ENCODE data around the gene NDUFV3.
"Not testable (repeated sequence)": the region's sequence is repeated elsewhere in the genome, so short reads cannot be mapped to it uniquely, and the experiment has no call there.

Gene NDUFV3

DNA sequence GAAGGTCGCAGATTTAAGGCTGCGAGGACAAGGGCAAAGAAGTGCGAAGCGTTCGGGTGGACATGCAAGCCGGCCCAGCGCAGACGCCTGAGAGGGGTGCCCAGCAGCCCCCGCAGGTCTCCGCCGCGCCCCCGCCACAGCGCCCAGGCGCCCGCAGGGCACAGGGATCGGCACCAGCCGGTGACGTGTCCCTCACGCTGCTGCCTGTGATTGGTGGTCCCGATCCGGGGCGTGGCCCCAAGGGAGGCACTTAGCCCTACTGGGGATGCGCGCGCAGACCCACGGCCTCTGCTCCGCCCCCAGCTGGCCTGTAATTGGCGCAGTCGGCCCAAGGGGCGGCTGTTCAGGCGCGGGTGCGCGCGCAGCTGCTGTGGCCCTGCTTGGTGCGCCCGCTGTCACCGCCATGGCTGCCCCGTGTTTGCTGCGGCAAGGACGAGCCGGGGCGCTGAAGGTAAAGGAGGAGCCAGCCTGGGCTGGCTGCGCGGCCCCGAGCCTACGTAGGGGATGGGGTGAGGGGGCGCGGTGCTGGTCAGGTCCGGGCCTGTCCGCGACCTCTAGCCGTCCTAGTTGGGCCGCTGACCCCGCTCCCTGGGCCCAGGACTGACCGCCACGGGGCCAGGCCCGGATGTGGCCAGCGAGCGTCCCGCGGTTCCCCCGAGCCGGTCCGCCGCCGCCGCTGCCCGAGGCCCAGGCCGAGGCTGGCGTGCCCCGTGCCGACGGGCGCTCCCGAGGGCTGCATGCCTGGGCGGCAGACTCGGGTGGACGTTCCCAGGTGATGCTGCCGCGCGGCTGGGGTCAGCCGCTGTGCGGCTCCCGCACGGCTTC, at the start of gene NDUFV3:
Gene NDUFV3 (plus strand): TSS at position 379 of the 825 bp plus-strand sequence. CDS start 25 bp downstream, at position 404.
- DNase-seq = peak; percentile 96

DNA sequence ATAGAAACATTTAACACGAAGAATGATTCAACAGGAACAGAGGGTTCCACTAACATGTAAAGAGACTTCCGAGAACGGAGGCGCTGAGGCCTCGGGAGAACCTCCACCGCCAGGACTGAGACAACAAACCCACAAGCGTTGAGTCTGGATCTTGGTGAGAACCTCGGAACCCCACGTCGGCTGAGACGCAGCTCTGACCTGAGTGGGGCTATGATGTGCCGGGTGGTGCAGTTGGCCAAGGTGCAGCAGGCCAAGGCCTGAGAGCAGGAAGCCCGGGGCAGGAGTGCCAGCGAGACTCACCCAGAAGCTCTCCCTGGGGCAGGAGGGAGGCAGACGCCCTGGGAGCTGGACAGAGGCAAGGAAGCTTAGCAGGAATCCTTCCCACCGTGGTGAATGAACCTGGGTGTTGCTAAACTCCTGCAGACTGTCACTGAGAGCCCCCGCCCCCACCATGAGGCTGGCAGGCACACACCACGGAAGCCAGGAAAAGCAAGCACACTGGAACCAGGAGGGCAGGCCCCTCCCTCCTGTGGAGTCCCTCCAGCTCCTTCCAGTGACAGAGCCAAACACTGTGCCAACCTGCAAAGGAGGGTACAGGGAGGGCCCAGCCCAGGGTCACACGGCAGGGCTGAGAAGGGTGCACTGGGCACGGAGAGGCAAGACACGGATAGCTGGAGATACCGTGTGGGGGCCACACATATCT, 48.5 kb upstream of the NDUFV3 start:
- DNase-seq = no peak

DNA sequence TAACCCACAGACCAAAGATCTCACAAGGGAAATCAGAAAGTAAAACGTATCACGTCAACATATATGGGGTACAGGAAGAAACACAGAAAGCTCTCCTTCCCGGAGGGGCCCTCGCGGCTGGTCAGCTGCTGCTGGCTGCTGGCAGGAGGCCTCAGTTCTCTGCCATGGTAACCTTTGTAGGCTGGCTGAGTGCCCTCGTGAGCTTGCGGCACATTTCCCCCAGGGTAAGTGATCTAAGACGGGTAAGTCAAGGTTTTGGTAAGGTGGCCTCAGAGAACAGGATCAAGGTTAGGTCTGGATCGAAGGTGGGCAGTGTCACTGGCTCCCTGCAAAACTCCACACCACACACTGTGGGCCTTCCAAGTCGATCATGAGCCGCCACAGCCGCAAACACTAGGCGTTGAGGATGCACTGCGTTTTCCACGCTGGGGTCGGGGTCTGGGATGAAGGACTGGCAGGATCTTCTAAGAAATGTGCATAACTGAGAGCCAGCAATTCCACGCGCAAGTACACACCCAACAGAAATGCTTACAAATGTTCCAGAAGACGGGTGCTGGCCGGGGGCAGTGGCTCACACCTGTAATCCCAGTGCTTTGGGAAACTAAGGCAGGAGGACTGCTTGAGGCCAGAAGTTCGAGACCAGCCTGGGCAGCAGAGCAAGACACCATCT, 47.7 kb upstream of the NDUFV3 start:
- no peak for DNase-seq

DNA sequence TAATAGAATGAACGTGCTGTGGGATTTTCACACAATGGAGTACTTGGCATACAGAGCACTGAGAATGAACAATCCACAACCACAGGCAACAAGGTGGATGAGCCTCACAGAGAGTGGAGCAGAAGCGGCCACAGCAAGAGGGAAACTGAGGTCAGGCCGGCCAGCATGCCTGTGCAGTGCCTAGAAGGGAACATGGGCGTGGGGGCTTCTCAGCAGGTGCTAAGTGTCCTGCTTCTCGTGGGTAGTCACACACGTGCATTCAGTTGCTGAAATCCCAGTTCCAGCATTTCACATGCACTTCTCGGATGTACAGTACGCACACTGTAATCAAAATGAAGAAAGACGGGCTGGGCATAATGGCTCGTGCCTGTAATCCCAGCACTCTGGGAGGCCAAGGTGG, 46.9 kb upstream of the NDUFV3 start:
- no peak for DNase-seq

DNA sequence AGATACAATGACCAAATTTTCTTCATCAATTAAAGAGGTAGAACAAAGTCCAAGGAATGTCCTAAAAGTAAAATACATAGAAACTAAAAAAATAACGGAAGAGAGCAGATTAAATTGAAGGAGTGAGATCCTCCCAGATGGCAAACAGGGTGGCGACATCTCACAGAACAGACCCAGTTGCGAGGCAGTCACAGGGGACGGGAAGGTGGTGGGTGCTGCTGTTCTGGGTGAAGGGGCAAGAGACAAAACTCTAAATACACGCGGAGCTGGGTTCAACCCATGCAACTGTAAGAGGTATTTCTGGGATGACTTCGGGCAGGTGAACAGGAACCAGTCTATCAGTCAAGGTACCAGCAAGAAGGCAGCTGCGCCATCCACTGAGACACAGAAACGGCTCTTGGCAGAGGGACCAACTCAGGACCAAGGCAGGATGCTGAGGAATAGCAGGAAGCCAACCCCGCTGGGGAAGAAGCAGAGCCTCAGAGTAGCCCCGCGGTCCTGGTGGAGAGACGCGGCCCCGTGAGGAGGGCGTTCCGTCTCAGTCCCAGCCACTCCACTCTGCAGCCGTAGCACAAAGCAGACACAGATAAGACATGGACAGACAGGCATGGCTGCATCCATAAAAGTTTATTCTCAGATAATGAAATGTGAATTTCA, 45.9 kb upstream of the NDUFV3 start:
- no peak for DNase-seq

DNA sequence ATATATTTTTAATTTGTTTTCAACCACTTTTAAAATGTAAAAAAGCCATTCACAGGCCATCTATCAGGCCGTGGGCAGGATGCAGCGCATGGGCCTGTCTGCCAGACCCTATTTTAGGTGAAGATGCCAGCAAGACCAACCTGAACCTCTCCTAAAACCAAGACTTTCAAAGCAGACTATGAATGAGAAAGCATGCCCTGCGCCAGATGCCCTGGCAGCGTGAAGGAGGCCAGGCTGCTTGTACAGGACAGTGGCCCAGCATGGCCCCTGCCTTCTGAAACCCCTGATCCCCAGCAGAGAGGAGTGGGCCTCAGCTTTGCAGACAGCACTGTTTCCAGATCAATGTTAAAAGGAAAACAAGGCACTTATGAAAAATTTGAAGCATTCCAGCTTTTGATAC, 45.4 kb upstream of the NDUFV3 start:
- no peak for DNase-seq

DNA sequence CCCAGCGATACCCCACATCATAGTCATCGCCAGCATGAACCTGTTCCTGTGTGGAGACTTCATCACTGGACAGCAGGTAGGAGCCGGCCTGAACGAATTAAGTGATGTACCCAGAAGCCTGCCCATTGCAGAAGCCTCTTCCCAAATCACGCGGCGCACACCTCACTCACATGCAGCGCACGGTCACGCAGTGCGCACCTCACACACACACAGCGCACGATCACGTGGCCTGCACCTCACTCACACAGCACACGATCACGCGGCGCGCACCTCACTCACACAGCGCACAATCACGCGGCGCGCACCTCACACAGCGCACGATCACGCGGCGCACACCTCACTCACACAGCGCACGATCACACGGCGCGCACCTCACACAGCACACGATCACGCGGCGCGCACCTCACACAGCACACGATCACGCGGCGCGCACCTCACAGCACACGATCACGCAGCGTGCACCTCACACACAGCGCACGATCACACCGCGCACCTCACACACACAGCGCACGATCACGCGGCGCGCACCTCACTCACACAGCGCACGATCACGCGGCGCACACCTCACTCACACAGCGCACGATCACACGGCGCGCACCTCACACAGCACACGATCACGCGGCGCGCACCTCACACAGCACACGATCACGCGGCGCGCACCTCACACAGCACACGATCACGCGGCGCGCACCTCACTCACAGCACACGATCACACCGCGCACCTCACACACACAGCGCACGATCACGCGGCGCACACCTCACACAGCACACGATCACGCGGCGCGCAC, 44.8 kb upstream of the NDUFV3 start:
- not testable (repeated sequence) for DNase-seq

DNA sequence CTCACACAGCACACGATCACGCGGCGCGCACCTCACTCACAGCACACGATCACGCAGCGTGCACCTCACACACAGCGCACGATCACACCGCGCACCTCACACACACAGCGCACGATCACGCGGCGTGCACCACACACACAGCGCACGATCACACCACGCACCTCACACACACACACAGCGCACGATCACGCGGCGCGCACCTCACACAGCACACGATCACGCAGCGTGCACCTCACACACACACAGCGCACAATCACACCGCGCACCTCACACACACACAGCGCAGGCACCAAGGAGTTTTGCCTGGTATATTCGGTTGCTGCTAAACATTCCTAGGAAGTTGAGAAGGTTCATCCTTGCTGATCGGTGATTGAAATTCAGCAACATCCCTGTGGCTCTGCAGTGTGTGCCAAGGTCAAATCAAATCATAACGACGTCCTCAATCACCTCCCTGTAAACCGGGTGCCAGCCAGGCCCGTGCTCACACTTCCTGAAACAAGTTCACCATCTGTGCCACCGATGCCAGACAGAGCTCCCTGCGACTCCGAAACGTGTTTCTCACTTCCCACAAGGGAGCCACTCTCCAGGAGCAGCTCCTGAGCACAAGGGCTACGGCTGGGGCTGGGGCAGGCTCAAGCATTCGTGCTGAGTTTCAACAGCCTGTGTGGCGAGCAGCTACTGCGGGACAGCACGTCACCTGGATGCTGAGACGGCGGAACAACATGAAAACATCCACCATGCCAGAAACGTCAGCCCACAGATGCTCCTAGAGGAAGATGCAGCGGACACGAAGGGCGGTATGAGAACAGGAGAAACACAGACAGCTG, 44.0 kb upstream of the NDUFV3 start:
- DNase-seq = no peak

DNA sequence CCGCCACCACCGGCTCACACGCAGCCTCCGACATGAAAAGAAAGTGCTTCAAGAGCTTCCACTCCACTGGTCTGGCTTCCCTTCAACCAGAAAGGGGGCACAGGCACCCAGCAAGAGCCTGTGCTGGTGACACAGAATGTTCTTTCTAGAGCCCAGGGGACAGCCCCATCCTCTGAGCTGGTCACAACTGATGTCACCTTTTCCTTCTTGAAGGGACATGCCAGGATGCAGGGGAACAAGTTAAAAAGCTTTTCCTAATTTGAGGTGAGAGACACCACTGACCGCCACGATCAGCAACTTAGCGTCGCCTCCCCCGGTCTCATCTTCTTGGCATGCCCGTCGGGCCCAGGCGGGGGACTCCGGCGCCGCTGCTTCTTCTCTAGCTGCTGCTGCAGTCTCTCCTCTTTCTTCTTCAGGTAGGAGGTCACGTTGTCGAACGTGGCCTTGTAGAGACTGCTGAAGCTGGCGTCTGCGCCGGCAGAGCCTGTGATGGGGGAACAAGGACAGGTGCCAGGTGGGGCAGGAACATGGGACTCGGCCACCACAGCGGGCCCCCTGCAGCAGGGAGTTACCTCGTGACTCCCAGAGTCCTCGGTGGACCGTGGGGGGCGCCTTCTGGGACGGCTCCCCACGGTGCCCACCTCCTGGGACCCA, 43.2 kb upstream of the NDUFV3 start:
- DNase-seq = no peak

DNA sequence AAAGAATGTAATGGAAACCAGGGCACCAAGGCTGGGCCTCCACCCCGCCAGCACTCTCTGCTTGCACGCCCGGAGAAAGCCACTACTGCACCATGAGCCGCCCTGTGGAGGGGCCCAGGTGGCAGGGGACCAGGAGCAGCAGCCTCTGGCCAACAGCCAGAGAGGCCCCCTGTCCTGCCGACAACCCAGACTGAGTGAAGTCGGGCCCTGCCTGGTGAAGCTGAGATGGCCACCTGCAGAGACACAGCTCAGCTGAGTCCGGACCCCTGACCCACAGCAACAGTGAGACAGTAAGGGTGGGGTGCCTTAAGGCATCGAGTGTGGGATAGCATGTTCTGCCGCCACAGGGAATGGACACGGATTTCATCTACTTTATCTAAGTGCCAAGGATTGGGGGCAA, 42.6 kb upstream of the NDUFV3 start:
- DNase-seq = no peak

DNA sequence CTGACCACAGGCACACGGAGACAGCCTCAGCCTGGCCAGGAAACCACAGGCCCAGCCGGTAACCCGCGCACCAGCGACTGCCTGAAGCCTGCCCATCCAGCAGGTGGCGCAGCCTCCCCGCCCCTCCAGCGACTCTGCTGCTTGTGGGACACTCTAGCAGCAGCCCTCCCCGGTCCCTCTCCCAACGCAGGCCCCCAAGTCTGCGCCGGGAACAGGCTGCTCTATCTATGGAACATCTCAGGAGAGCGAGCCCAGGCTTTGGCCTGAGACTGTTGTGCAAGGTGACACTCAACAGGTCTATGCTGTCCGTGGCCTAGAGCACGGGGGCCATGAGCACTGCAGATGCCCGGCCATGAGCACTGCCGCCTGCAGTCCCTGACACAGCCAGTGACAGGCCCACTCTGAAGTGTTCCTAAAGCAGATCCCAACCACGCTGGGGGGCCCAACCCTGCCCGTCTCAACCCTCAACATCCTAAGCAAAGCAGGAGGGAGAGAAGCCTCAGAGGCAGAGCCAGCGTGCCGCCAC, 42.2 kb upstream of the NDUFV3 start:
- no peak for DNase-seq

DNA sequence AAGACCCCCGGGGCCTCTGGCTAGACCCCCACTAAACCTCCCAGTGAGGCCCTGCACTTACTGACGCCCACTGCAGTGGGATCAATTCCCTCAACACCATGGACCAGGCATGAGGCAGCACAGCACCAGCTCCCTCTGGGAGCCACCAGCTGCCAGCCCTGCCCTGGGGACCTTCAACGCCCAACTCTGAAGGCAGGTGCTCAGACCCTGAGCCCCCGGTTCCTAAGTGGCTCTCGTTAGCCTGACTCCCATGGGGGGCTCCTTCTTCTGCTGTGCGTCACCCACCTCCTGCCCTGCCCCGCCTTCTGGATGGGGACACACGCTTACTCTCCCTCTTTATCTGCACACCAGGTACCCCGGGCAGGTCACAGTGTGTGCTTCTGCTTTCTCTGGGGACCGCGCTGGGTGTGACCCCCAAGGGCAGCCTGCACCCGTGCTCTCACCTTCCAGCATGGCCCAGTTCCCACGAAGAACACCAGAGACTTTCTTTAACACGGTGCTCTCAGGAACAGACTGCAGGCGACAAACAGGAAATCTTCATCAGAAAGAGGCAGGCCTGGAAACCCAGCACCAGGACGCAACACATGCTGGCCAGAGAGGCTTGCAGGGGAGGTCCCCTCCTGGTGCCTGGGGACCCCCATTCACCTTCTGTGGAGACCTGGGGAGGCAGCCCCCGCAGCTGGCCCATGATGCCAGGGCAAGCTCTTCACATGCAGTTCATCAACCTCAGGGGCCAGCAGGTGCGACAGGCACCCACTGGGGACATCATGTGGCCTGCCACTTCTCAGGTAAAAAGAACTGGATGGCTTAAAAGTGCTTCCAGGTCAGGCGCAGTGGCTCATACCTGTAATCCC, 41.1 kb upstream of the NDUFV3 start:
- DNase-seq = no peak

DNA sequence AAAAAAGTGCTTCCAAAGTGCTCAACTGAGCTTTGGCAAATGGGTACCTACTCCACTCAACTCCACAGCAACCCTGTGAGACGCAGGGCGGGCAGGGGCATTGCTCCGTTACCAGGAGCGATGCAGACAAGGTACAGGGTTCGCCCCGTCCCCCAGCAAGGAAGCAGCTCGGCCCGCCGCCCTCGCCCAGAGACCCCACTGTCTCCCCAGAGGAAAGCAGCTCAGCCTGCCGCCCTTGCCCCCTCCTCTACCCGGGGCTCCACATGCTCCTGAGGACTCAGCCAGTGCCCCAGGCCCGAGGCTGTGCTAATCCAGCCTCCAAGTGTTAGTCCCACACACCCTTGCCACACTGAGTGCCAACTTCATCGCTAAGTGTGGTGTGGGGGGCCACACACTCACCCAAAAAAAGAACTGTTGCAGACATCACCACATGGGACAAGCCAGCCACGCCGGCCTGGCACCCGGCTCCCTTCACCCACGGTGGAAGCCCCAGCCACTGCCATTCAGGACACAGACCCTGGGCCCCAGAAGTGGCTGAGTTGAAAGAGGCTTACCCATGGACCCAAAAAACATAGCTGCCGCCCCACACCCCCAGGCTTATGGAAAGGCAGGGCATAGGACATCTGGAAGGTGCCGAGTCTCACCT, 40.1 kb upstream of the NDUFV3 start:
- no peak for DNase-seq

DNA sequence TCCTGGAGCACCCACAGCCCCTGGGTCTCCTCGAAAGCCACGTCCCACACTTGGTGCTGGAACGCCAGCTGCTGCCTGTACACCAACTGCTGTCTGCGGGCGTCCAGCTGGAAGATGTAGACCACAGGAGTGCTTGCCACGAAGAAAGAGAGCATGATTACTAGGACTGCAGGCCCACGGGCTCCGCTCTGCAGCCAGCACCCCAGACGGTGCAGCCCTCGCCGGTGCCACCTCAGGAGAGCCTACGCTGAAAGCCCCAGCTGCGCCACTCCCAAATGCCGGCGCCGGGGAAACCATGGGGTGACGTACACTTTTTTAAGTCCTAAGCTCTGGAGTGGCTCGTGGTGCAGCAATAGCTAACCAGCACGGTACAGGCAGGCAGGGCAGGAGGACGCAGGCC, 39.5 kb upstream of the NDUFV3 start:
- DNase-seq = no peak

DNA sequence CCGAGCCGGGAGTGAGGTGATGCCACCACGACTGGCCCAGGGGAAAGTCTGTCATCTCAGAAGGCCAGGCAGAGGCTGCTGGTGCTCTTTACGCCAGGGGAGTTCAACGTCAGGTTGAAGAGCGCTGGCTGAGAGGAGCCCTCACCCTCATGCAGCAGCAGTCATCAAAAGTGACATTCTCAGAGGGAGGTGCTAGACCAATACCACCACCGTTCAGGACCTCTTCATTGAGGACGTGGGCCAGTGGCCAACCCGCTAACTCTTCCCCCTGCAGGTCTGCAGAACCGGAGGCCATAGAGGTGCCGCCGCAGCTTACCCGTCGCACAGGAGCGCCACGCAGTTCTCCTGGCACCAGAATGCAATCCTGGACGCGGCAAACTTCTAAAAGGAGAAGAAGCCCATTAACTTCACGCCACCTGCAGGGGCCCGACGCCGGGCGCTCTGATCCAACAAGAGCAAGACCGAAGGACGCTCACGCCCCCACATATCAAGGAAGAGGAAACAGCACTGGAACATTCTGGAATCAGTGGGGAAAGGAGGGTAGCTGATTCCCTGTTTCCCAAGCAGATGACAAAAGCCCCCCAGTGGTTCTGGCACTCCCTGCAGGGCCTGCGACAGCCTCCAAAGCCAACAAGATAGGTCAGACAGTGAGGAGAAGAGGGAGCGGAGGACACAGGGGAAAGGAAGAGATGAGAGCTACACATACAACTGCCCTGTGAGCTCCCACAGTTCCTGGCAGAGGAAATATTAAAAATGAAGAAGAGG, 38.7 kb upstream of the NDUFV3 start:
- DNase-seq = no peak

DNA sequence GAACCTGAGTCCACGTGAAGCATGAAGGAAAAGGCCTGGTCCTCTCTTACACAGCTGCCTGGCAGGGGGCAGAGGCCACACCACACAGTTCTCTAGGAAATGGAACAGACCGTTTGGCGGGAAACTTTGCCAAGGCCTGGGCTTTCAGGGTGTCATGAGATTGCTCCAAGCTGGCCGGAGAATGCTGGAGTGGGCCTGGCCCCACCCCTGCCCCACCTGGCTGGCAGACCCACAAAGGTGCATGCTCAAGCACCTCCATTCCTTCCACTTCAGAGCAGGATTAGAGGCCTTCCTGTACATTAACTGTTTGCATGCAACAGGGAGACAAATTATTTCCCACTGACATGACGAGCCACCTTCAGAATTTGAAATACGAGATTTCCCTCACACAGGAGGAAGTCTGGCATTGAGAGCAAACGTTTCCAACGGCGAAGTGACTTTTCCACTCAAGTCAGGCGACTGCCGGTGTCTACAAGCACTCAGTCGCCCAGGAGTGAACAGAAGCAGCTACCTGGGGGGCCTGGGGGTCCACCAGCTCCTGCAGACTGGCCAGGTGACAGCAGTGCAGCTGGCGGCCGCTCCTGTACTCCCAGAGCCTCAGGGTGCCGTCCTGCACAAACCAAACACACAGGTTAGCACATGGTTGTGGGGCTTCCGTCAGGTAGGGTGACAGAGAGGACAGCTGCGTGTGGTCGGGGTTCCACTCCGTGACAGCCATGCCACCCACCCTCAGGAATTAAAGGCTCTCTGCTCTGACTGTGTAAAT, 37.8 kb upstream of the NDUFV3 start:
- DNase-seq = no peak

DNA sequence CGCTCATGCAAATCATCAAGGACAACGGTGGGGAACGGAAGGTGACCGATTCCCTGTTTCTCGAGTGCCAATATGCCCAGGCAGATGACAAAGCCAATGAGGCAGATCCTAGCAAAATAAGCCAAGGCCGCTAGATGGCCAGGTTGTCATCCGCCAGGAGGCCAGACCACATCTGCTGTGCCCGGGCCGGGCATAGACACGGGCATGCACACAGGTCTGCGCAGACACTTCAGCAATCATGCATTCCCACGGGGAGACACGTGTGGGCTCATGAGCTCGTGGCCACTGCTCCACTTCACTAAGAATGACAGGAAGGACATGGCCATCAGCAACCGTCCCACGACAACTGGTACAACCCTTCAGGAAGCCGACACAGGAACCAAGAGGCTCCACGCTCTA, 37.2 kb upstream of the NDUFV3 start:
- no peak for DNase-seq

DNA sequence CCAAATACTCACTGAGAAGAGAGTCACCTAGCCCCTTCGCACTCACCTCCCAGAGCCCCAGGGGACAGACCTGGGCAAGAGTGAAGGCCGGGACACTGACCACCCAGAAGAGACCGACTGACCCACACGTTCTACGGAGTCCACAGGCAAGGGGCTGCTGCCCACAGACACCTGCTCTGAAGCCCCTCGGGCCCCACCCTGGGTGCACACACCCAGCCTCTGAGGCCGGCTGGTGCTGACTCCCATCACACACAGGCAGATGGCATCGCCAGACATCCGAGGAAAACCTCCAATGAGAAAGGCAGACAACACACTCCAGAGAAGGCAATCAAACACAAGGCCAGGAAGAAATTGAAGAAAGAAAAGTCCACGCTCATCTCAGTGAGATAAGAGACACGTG, 35.9 kb upstream of the NDUFV3 start:
- DNase-seq = no peak

Measured in NCI-H226 (cell line).